SK-N-SH treated with all-trans-retinoic acid at 6 μM for 48 hours (cell line): ENCODE data around the gene PKNOX2.

Source experiments
- ATAC-seq: fragments of 200-7000 bp; cut with Tn5 transposase; 3 replicates; pipeline ENCODE4 v1.9.1; 2020; ENCODE audit warnings: mild to moderate bottlenecking, moderate library complexity
- ARNTL ChIP-seq: fragments of 450-650 bp; formaldehyde crosslinking; IDR thresholded peaks from 2 replicates; pipeline ENCODE4 v1.5.0; 2020; ENCODE audit warnings: low read depth, mild to moderate bottlenecking, moderate library complexity, borderline replicate concordance
- BACH2 ChIP-seq: fragments of 250-450 bp; sonication (Bioruptor Pico); IDR thresholded peaks from 2 replicates; pipeline ENCODE4 v1.9.0; 2021; ENCODE audit warnings: mild to moderate bottlenecking, borderline replicate concordance
- CSDC2 ChIP-seq: fragments of 250-450 bp; sonication (Bioruptor Pico); IDR thresholded peaks from 2 replicates; pipeline ENCODE4 v1.5.0; 2020; ENCODE audit warnings: mild to moderate bottlenecking, moderate library complexity
- ESRRG ChIP-seq: fragments of 250-450 bp; sonication (Bioruptor Pico); IDR thresholded peaks from 2 replicates; pipeline ENCODE4 v1.6.1; 2021; ENCODE audit warnings: mild to moderate bottlenecking
- ISL1 ChIP-seq: fragments of 250-450 bp; sonication (Bioruptor Pico); IDR thresholded peaks from 2 replicates; pipeline ENCODE4 v2.1.2; 2022; ENCODE audit warnings: mild to moderate bottlenecking, moderate library complexity
- OSR1 ChIP-seq: fragments of 250-450 bp; sonication (Bioruptor Pico); IDR thresholded peaks from 2 replicates; pipeline ENCODE4 v1.8.0; 2022; ENCODE audit warnings: moderate library complexity, mild to moderate bottlenecking, inconsistent platforms
- PPARA ChIP-seq: fragments of 250-450 bp; sonication (Bioruptor Pico); IDR thresholded peaks from 2 replicates; pipeline ENCODE4 v1.5.0; 2020; ENCODE audit warnings: mild to moderate bottlenecking, borderline replicate concordance
- RARB ChIP-seq: fragments of 250-450 bp; sonication (Bioruptor Pico); IDR thresholded peaks from 2 replicates; pipeline ENCODE4 v1.8.0; 2021; ENCODE audit warnings: mild to moderate bottlenecking, moderate library complexity
- SNAI2 ChIP-seq: fragments of 250-450 bp; sonication (Bioruptor Pico); IDR thresholded peaks from 2 replicates; pipeline ENCODE4 v1.5.0; 2020; ENCODE audit warnings: mild to moderate bottlenecking, moderate library complexity
- TOX ChIP-seq: fragments of 250-450 bp; sonication (Bioruptor Pico); IDR thresholded peaks from 2 replicates; pipeline ENCODE4 v1.8.0; 2021; ENCODE audit warnings: mild to moderate bottlenecking, moderate library complexity, borderline replicate concordance
- ZC3H10 ChIP-seq: fragments of 250-450 bp; sonication (Bioruptor Pico); IDR thresholded peaks from 2 replicates; pipeline ENCODE4 v1.5.1; 2021; ENCODE audit warnings: mild to moderate bottlenecking, moderate library complexity
- ZFP30 ChIP-seq: fragments of 450-650 bp; formaldehyde crosslinking; IDR thresholded peaks from 2 replicates; pipeline ENCODE4 v1.5.0; 2022; ENCODE audit warnings: mild to moderate bottlenecking, moderate library complexity
- ZNF70 ChIP-seq: fragments of 450-650 bp; formaldehyde crosslinking; IDR thresholded peaks from 2 replicates; pipeline ENCODE4 v1.5.0; 2020; ENCODE audit warnings: mild to moderate bottlenecking, moderate library complexity
- ZNF8 ChIP-seq: fragments of 450-650 bp; formaldehyde crosslinking; IDR thresholded peaks from 2 replicates; pipeline ENCODE4 v1.5.0; 2020; ENCODE audit warnings: mild to moderate bottlenecking, moderate library complexity
- TF ChIP-seq, protein P1 (sequence below): fragments of 250-450 bp; sonication (Bioruptor Pico); IDR thresholded peaks from 2 replicates; pipeline ENCODE4 v1.8.0; 2021; ENCODE audit warnings: low read depth, mild to moderate bottlenecking, moderate library complexity, borderline replicate concordance
- TF ChIP-seq, protein P2 (sequence below): fragments of 250-450 bp; sonication (Bioruptor Pico); IDR thresholded peaks from 2 replicates; pipeline ENCODE4 v1.8.0; 2020; ENCODE audit warnings: mild to moderate bottlenecking, moderate library complexity, borderline replicate concordance
- TF ChIP-seq, protein P3 (sequence below): fragments of 250-450 bp; sonication (Bioruptor Pico); IDR thresholded peaks from 2 replicates; pipeline ENCODE4 v1.5.0; 2020; ENCODE audit warnings: mild to moderate bottlenecking, moderate library complexity
- TF ChIP-seq, protein P4 (sequence below): fragments of 250-450 bp; sonication (Bioruptor Pico); IDR thresholded peaks from 2 replicates; pipeline ENCODE4 v1.5.1; 2020; ENCODE audit warnings: low read depth, mild to moderate bottlenecking, moderate library complexity
- TF ChIP-seq, protein P5 (sequence below): fragments of 250-450 bp; sonication (Bioruptor Pico); IDR thresholded peaks from 2 replicates; pipeline ENCODE4 v1.5.1; 2021; ENCODE audit warnings: mild to moderate bottlenecking, moderate library complexity

The PKNOX2 gene

DNA sequence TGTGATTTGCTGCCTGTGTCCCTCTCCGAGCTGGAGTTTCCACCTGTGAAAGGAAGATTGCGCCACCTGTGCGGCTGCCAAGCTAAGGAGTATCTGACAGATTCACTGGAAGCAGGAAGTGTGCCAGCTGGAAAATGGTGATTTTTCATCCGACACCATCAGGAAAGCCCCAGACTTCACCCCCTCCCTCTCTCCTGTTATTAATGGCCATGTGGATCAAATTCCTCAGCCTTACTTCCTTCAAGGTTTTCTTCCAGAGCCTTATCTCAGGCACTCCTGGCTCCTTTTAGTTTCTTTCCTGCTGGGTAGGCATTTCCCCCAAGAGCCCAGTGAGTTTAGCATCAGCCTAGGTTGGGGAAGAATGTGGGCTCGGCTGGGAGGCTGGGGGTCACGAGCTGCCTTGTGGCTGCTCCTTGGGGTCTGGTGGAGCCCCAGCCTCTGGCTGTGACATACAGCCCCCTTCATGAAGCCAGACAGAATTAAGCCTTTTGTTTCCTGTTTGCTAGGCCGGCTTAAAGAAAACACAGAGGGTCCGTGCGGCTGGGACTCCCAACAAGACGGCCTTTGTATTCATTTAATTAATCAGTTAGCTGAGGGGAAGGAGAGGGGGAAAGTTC is 37.1 kb downstream of the PKNOX2 start:
- no peak for ATAC-seq
- TF ChIP-seq, protein P1, sequence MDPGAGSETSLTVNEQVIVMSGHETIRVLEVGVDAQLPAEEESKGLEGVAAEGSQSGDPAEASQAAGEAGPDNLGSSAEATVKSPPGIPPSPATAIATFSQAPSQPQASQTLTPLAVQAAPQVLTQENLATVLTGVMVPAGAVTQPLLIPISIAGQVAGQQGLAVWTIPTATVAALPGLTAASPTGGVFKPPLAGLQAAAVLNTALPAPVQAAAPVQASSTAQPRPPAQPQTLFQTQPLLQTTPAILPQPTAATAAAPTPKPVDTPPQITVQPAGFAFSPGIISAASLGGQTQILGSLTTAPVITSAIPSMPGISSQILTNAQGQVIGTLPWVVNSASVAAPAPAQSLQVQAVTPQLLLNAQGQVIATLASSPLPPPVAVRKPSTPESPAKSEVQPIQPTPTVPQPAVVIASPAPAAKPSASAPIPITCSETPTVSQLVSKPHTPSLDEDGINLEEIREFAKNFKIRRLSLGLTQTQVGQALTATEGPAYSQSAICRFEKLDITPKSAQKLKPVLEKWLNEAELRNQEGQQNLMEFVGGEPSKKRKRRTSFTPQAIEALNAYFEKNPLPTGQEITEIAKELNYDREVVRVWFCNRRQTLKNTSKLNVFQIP (CRISPR knock-in tag) = no peak
- TF ChIP-seq ARNTL (CRISPR knock-in tag) (no peak), OSR1 (CRISPR knock-in tag) (no peak), ZNF8 (CRISPR knock-in tag) (no peak), ZC3H10 (CRISPR knock-in tag) (no peak), ESRRG (no peak), BACH2 (CRISPR knock-in tag) (no peak), ZNF70 (CRISPR knock-in tag) (no peak), TOX (CRISPR knock-in tag) (no peak), ZFP30 (CRISPR knock-in tag) (no peak)
- TF ChIP-seq, protein P2, sequence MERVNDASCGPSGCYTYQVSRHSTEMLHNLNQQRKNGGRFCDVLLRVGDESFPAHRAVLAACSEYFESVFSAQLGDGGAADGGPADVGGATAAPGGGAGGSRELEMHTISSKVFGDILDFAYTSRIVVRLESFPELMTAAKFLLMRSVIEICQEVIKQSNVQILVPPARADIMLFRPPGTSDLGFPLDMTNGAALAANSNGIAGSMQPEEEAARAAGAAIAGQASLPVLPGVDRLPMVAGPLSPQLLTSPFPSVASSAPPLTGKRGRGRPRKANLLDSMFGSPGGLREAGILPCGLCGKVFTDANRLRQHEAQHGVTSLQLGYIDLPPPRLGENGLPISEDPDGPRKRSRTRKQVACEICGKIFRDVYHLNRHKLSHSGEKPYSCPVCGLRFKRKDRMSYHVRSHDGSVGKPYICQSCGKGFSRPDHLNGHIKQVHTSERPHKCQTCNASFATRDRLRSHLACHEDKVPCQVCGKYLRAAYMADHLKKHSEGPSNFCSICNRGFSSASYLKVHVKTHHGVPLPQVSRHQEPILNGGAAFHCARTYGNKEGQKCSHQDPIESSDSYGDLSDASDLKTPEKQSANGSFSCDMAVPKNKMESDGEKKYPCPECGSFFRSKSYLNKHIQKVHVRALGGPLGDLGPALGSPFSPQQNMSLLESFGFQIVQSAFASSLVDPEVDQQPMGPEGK (CRISPR knock-in tag) = no peak
- TF ChIP-seq, protein P3, sequence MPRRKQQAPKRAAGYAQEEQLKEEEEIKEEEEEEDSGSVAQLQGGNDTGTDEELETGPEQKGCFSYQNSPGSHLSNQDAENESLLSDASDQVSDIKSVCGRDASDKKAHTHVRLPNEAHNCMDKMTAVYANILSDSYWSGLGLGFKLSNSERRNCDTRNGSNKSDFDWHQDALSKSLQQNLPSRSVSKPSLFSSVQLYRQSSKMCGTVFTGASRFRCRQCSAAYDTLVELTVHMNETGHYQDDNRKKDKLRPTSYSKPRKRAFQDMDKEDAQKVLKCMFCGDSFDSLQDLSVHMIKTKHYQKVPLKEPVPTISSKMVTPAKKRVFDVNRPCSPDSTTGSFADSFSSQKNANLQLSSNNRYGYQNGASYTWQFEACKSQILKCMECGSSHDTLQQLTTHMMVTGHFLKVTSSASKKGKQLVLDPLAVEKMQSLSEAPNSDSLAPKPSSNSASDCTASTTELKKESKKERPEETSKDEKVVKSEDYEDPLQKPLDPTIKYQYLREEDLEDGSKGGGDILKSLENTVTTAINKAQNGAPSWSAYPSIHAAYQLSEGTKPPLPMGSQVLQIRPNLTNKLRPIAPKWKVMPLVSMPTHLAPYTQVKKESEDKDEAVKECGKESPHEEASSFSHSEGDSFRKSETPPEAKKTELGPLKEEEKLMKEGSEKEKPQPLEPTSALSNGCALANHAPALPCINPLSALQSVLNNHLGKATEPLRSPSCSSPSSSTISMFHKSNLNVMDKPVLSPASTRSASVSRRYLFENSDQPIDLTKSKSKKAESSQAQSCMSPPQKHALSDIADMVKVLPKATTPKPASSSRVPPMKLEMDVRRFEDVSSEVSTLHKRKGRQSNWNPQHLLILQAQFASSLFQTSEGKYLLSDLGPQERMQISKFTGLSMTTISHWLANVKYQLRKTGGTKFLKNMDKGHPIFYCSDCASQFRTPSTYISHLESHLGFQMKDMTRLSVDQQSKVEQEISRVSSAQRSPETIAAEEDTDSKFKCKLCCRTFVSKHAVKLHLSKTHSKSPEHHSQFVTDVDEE = no peak
- TF ChIP-seq, protein P4, sequence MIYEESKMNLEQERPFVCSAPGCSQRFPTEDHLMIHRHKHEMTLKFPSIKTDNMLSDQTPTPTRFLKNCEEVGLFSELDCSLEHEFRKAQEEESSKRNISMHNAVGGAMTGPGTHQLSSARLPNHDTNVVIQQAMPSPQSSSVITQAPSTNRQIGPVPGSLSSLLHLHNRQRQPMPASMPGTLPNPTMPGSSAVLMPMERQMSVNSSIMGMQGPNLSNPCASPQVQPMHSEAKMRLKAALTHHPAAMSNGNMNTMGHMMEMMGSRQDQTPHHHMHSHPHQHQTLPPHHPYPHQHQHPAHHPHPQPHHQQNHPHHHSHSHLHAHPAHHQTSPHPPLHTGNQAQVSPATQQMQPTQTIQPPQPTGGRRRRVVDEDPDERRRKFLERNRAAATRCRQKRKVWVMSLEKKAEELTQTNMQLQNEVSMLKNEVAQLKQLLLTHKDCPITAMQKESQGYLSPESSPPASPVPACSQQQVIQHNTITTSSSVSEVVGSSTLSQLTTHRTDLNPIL (CRISPR knock-in tag) = no peak

DNA sequence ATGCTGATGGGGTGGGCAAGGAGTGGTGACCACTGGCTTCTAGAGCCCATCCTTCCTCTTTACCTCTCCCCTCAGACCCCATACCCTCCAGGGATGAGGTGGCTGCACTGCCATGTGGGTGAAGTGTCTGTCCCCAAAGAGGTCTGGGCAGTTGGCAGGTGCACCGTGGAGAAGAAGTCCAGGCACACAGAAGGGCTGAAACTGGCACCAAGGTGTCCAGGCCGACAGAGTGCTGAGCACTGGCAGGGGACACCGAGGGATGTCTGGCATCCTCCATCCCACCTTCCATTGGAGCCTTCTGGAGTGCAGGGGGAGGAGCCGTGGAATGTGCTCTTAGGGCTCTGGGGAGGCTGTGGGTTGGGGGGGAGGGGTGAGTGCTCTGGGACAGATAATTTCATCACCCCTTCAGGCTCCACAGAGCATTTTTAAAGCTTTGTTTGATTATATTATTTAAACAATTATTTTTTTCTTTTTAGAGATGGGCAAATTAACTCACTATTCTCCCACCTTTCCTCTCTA is 37.9 kb downstream of the PKNOX2 start:
- TF ChIP-seq, protein P4 (CRISPR knock-in tag) = no peak
- TF ChIP-seq ZNF8 (CRISPR knock-in tag) = no peak
- no peak for TF ChIP-seq ARNTL (CRISPR knock-in tag)
- TF ChIP-seq ZFP30 (CRISPR knock-in tag) = no peak
- TF ChIP-seq BACH2 (CRISPR knock-in tag) = no peak
- TF ChIP-seq, protein P2 (CRISPR knock-in tag) = no peak
- TF ChIP-seq, protein P1 (CRISPR knock-in tag) = no peak
- TF ChIP-seq ISL1 (CRISPR knock-in tag) = no peak
- TF ChIP-seq, protein P3 = no peak
- no peak for TF ChIP-seq SNAI2
- no peak for TF ChIP-seq PPARA
- no peak for TF ChIP-seq CSDC2 (CRISPR knock-in tag)
- TF ChIP-seq, protein P5, sequence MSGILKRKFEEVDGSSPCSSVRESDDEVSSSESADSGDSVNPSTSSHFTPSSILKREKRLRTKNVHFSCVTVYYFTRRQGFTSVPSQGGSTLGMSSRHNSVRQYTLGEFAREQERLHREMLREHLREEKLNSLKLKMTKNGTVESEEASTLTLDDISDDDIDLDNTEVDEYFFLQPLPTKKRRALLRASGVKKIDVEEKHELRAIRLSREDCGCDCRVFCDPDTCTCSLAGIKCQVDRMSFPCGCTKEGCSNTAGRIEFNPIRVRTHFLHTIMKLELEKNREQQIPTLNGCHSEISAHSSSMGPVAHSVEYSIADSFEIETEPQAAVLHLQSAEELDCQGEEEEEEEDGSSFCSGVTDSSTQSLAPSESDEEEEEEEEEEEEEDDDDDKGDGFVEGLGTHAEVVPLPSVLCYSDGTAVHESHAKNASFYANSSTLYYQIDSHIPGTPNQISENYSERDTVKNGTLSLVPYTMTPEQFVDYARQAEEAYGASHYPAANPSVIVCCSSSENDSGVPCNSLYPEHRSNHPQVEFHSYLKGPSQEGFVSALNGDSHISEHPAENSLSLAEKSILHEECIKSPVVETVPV (CRISPR knock-in tag) = no peak
- no peak for TF ChIP-seq RARB
- no peak for ATAC-seq
